ENCODE results near the gene SLCO3A1.

Gene SLCO3A1

DNA sequence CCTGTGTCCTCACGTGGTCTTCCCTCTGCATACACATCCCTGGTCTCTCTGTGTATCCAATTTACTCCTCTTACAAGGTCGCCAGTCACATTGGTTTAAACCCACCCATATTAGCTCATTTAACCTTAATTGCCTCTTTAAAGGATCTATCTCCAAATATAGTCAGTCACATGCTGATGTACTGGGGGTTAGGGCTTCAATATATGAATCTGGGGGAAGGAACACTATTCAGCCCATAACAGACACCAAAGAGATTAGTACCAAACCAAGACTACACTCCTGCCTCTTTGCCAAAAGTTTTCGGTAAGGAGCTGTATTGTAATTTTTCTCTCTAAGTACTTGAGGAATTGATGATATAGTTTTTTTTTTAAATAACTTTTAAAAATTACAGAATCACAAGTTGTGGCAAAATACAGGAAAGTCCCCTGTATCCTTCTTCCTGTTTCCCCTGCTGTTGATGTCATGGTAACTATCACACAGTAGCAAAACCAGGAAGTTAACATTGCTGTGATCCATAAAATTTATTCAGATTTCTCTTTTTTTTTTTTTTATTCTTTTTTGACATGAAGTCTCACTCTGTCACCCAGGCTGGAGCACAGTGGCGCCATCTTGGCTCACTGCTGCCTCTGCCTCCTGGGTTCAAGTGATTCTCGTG, 67.8 kb downstream of the SLCO3A1 start:
- H3K9me3 ChIP-seq (ENCODE audit: control insufficient read depth in 1 of 2, low read length in 2 of 2): no peaks in the 10 kb centered on the region
- H3K9ac ChIP-seq (ENCODE audit: low read depth in 1 of 2, low read length in 2 of 2): no peak overlapping the region
- peaks cover 3 to 7% of the 10 kb centered on the region in 2 donors for H3K4me1 ChIP-seq (ENCODE audit: control insufficient read depth in 1 of 2, insufficient read depth in 2 of 2, low read length in 2 of 2)
- H3K27ac ChIP-seq (ENCODE audit: low read depth, low read length): no peak overlapping the region
- no peak overlapping the region for H3K4me3 ChIP-seq (ENCODE audit: low read depth in 1 of 2, low read length in 2 of 2)
- no peaks in the 10 kb centered on the region for H3K27me3 ChIP-seq (ENCODE audit: control insufficient read depth in 1 of 2, insufficient read depth in 2 of 2, low read length in 2 of 2)
- H3K36me3 ChIP-seq (ENCODE audit: control insufficient read depth in 1 of 2, insufficient read depth in 2 of 2, low read length in 2 of 2): no peaks in the 10 kb centered on the region

DNA sequence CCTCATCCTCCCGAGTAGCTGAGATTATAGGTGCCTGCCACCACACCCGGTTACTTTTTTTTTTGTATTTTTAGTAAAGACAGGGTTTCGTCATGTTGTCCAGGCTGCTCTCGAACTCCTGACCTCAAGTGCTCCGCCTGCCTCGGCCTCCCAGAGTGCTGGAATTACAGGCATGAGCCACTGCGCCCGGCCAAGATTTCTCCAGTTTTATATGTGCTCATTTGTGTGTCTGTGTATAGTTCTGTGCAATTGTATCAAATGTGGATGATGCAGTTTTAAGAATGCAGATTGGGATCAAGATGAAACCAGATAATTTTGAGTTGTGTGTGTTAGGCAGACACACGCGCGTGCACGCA, 68.3 kb downstream of the SLCO3A1 start:
- Histone ChIP-seq H3K27me3 (ENCODE audit: control insufficient read depth in 1 of 2, insufficient read depth in 2 of 2, low read length in 2 of 2) (no peaks in the 10 kb centered on the region), H3K4me3 (ENCODE audit: low read depth in 1 of 2, low read length in 2 of 2) (no peak overlapping the region), H3K9ac (ENCODE audit: low read depth in 1 of 2, low read length in 2 of 2) (no peak overlapping the region), H3K36me3 (ENCODE audit: control insufficient read depth in 1 of 2, insufficient read depth in 2 of 2, low read length in 2 of 2) (no peaks in the 10 kb centered on the region), H3K4me1 (ENCODE audit: control insufficient read depth in 1 of 2, insufficient read depth in 2 of 2, low read length in 2 of 2) (peaks cover 3 to 7% of the 10 kb centered on the region in 2 donors), H3K27ac (ENCODE audit: low read depth, low read length) (no peak overlapping the region), H3K9me3 (ENCODE audit: control insufficient read depth in 1 of 2, low read length in 2 of 2) (no peaks in the 10 kb centered on the region)

DNA sequence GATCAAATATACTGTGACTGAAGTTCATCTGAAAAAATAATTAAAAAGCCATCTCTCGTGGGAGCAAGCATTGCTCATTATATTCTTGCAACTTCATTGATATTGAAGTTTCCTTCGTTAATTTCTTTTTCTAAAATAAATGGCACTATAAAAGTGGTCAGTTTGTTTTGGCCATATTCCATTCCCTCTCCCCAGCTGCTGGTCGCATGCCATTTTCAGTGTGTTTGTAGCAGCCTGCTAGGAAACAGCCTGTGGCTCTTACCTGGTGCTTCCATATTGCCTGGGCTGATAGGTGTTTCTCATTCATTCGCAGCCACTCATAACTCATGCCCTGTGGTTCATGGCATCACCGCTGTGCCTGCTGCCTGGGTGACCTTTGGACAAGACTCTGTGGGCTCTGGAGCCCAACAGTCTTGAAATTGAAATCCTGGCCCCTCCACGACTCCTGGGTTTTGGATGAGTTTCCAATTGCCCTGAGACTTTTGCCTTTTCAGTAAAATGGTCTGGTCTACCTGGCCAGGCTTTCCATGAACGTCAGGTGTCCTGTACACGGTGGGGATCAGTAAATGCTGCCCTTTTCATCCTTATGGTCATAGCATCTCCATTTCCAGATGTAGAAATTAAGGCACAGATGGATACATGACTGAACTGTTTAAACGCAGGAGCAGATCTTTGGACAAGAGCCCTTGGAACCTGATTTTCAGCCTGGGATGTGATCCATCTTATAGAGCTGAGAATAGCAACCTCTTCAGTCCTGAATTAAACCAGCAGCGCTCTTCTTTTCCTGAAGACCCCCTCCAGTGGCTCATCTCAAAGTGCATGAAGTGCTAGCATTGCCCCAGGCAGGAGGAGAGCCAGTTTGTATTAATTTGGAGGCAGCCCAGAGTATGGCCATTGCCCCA, 69.4 kb downstream of the SLCO3A1 start:
- Histone ChIP-seq H3K27ac (ENCODE audit: low read depth, low read length) (no peak overlapping the region), H3K4me1 (ENCODE audit: control insufficient read depth in 1 of 2, insufficient read depth in 2 of 2, low read length in 2 of 2) (peaks cover 3 to 7% of the 10 kb centered on the region in 2 donors), H3K4me3 (ENCODE audit: low read depth in 1 of 2, low read length in 2 of 2) (no peak overlapping the region), H3K9ac (ENCODE audit: low read depth in 1 of 2, low read length in 2 of 2) (no peak overlapping the region), H3K9me3 (ENCODE audit: control insufficient read depth in 1 of 2, low read length in 2 of 2) (no peaks in the 10 kb centered on the region), H3K36me3 (ENCODE audit: control insufficient read depth in 1 of 2, insufficient read depth in 2 of 2, low read length in 2 of 2) (no peaks in the 10 kb centered on the region), H3K27me3 (ENCODE audit: control insufficient read depth in 1 of 2, insufficient read depth in 2 of 2, low read length in 2 of 2) (no peaks in the 10 kb centered on the region)

DNA sequence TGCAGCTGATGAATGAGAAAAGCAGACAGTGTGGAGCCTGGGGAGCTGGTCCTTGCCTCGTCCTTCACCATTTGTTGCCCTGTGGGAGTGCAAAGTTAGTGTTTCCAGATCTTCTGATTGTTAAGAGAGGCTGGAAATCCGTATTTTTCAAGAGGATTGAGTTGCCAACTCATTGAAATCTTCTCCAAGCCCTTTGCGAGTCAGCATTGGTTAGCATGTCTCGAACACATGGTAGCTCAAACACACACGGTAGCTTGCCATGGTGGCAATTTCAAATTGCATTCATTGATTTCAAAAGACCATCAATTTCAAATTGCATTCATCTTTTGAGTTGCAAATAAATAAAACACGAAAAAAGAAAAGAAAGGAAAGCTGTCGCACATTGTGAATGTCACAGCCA, 70.7 kb downstream of the SLCO3A1 start:
- no peaks in the 10 kb centered on the region for H3K27me3 ChIP-seq (ENCODE audit: control insufficient read depth in 1 of 2, insufficient read depth in 2 of 2, low read length in 2 of 2)
- peaks cover 3 to 12% of the 10 kb centered on the region in 2 donors for H3K4me1 ChIP-seq (ENCODE audit: control insufficient read depth in 1 of 2, insufficient read depth in 2 of 2, low read length in 2 of 2)
- H3K9ac ChIP-seq (ENCODE audit: low read depth in 1 of 2, low read length in 2 of 2): no peak overlapping the region
- no peaks in the 10 kb centered on the region for H3K36me3 ChIP-seq (ENCODE audit: control insufficient read depth in 1 of 2, insufficient read depth in 2 of 2, low read length in 2 of 2)
- H3K27ac ChIP-seq (ENCODE audit: low read depth, low read length): no peak overlapping the region
- no peak overlapping the region for H3K4me3 ChIP-seq (ENCODE audit: low read depth in 1 of 2, low read length in 2 of 2)
- no peaks in the 10 kb centered on the region for H3K9me3 ChIP-seq (ENCODE audit: control insufficient read depth in 1 of 2, low read length in 2 of 2)

DNA sequence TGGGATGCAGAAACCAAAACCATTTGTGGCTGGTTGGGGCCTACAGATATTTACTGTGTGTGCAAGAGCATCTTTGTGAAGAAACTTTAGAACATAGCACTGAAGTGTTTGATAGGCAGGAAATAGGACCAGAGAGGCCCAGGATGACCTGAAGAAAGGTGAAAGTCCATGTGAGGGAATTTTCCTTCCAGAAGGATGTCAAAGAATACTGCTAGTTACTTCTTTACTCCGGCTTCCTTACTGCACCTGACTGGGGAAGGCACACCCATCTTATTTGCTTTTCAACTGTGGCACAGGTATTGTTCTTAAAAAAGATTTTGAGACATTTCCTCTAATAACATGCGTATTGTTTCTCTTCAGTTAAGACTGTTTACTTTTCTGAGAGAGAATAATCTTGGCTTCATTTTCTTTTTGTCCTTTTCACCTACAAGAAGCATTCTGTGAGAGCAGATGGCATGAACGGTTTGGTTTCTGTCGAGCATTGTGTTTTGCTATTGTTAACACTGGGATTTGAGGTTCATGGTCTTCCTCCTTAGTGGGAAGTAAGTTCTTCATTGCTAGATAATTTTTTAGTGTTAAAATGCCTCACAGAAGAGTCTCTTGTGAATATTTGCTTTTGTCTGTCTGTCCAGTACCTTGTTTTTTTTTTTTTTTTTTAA, 71.5 kb downstream of the SLCO3A1 start:
- peaks cover 3 to 12% of the 10 kb centered on the region in 2 donors for H3K4me1 ChIP-seq (ENCODE audit: control insufficient read depth in 1 of 2, insufficient read depth in 2 of 2, low read length in 2 of 2)
- no peak overlapping the region for H3K27ac ChIP-seq (ENCODE audit: low read depth, low read length)
- no peak overlapping the region for H3K4me3 ChIP-seq (ENCODE audit: low read depth in 1 of 2, low read length in 2 of 2)
- H3K36me3 ChIP-seq (ENCODE audit: control insufficient read depth in 1 of 2, insufficient read depth in 2 of 2, low read length in 2 of 2): no peaks in the 10 kb centered on the region
- H3K27me3 ChIP-seq (ENCODE audit: control insufficient read depth in 1 of 2, insufficient read depth in 2 of 2, low read length in 2 of 2): no peaks in the 10 kb centered on the region
- no peaks in the 10 kb centered on the region for H3K9me3 ChIP-seq (ENCODE audit: control insufficient read depth in 1 of 2, low read length in 2 of 2)
- H3K9ac ChIP-seq (ENCODE audit: low read depth in 1 of 2, low read length in 2 of 2): no peak overlapping the region

DNA sequence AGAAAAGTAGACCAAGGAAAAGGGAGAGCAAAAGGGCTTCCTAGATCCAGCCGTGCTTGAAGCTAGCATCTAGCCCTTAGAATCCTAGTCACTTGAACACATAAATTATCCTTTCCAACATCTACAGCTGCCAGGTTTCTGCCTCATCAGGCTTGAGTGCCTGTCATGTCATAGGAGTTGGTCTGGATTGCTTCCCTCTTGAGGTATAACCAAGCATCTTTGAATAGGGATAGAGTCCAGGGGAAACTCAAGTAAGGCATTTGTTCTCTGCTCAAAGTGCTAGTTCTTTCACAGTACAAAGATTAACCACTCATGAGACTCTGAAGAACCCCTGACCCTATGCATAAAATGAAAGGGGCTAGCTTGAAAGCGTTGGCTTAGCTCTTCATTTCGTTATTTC, 72.3 kb downstream of the SLCO3A1 start:
- no peaks in the 10 kb centered on the region for H3K9me3 ChIP-seq (ENCODE audit: control insufficient read depth in 1 of 2, low read length in 2 of 2)
- H3K9ac ChIP-seq (ENCODE audit: low read depth in 1 of 2, low read length in 2 of 2): no peak overlapping the region
- H3K36me3 ChIP-seq (ENCODE audit: control insufficient read depth in 1 of 2, insufficient read depth in 2 of 2, low read length in 2 of 2): no peaks in the 10 kb centered on the region
- no peak overlapping the region for H3K4me3 ChIP-seq (ENCODE audit: low read depth in 1 of 2, low read length in 2 of 2)
- H3K4me1 ChIP-seq (ENCODE audit: control insufficient read depth in 1 of 2, insufficient read depth in 2 of 2, low read length in 2 of 2): peaks cover 3 to 12% of the 10 kb centered on the region in 2 donors
- no peaks in the 10 kb centered on the region for H3K27me3 ChIP-seq (ENCODE audit: control insufficient read depth in 1 of 2, insufficient read depth in 2 of 2, low read length in 2 of 2)
- no peak overlapping the region for H3K27ac ChIP-seq (ENCODE audit: low read depth, low read length)

DNA sequence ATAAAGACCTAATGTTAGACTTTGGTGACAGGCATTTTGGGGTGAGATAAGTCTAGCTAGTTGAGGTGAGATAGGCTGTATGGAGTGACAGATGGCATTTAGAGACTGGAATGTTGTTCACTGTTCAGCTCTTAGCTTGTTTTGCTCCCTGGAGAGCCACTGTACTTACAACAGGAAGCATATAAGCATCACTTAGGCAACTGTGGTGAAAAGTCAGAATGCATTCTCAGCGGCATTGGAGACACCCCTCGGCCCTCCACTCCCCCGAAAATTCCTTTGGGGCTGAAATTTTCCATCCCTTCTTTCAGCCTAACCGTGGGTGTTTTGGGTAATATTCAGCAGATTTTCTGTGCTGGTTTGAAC, 73.4 kb downstream of the SLCO3A1 start:
- H3K27ac ChIP-seq (ENCODE audit: low read depth, low read length): no peak overlapping the region
- no peaks in the 10 kb centered on the region for H3K36me3 ChIP-seq (ENCODE audit: control insufficient read depth in 1 of 2, insufficient read depth in 2 of 2, low read length in 2 of 2)
- H3K4me1 ChIP-seq (ENCODE audit: control insufficient read depth in 1 of 2, insufficient read depth in 2 of 2, low read length in 2 of 2): peaks cover 0 to 11% of the 10 kb centered on the region in 2 donors
- H3K9me3 ChIP-seq (ENCODE audit: control insufficient read depth in 1 of 2, low read length in 2 of 2): no peaks in the 10 kb centered on the region
- H3K4me3 ChIP-seq (ENCODE audit: low read depth in 1 of 2, low read length in 2 of 2): no peak overlapping the region
- no peaks in the 10 kb centered on the region for H3K27me3 ChIP-seq (ENCODE audit: control insufficient read depth in 1 of 2, insufficient read depth in 2 of 2, low read length in 2 of 2)
- H3K9ac ChIP-seq (ENCODE audit: low read depth in 1 of 2, low read length in 2 of 2): no peak overlapping the region

DNA sequence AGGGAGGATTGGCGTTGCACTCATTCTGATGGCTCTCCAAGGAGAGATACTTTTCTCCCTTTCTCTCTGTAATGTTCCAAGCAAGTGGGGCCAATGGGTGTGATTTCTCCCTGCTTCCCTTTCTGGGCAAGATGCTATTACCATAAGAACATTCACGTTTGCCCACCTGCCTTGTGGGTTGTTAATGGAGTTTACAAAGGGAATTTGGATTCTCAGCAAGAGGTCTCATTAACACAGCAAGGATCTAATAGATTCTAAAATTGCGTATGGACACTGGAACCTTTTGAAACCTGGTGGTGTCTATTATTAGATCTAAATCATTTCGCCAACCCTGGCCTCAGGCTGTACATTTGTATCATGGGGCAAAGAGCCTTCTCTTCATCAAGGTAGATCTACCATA, 74.1 kb downstream of the SLCO3A1 start:
- peaks cover 0 to 5% of the 10 kb centered on the region in 2 donors for H3K4me1 ChIP-seq (ENCODE audit: control insufficient read depth in 1 of 2, insufficient read depth in 2 of 2, low read length in 2 of 2)
- H3K9ac ChIP-seq (ENCODE audit: low read depth in 1 of 2, low read length in 2 of 2): no peak overlapping the region
- H3K9me3 ChIP-seq (ENCODE audit: control insufficient read depth in 1 of 2, low read length in 2 of 2): no peaks in the 10 kb centered on the region
- H3K36me3 ChIP-seq (ENCODE audit: control insufficient read depth in 1 of 2, insufficient read depth in 2 of 2, low read length in 2 of 2): no peaks in the 10 kb centered on the region
- no peak overlapping the region for H3K27ac ChIP-seq (ENCODE audit: low read depth, low read length)
- H3K27me3 ChIP-seq (ENCODE audit: control insufficient read depth in 1 of 2, insufficient read depth in 2 of 2, low read length in 2 of 2): no peaks in the 10 kb centered on the region
- H3K4me3 ChIP-seq (ENCODE audit: low read depth in 1 of 2, low read length in 2 of 2): no peak overlapping the region

DNA sequence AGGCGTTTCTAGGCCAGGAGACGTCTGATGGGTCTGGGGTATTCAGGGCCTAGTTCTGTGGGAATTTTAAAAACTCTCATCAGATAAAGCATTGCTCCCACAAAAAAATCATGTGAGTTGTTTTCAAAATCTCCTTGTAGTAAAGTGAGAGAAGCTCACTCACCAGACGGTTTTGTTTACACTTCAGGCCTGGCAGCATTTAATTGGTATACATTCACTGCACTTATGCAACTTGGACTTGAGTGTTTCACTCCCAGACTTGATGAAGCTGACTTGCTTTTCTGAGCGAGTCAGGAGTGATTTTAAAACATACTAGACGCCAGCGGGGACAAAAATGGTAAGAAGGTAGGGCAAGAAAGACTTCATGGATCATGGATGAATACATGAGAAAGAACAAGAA, 75.2 kb downstream of the SLCO3A1 start:
- Histone ChIP-seq H3K4me3 (ENCODE audit: low read depth in 1 of 2, low read length in 2 of 2) (no peak overlapping the region), H3K9me3 (ENCODE audit: control insufficient read depth in 1 of 2, low read length in 2 of 2) (peaks cover 0 to 2% of the 10 kb centered on the region in 2 donors), H3K9ac (ENCODE audit: low read depth in 1 of 2, low read length in 2 of 2) (no peak overlapping the region), H3K27me3 (ENCODE audit: control insufficient read depth in 1 of 2, insufficient read depth in 2 of 2, low read length in 2 of 2) (no peaks in the 10 kb centered on the region), H3K36me3 (ENCODE audit: control insufficient read depth in 1 of 2, insufficient read depth in 2 of 2, low read length in 2 of 2) (no peaks in the 10 kb centered on the region), H3K27ac (ENCODE audit: low read depth, low read length) (no peak overlapping the region), H3K4me1 (ENCODE audit: control insufficient read depth in 1 of 2, insufficient read depth in 2 of 2, low read length in 2 of 2) (peaks cover 0 to 5% of the 10 kb centered on the region in 2 donors)

DNA sequence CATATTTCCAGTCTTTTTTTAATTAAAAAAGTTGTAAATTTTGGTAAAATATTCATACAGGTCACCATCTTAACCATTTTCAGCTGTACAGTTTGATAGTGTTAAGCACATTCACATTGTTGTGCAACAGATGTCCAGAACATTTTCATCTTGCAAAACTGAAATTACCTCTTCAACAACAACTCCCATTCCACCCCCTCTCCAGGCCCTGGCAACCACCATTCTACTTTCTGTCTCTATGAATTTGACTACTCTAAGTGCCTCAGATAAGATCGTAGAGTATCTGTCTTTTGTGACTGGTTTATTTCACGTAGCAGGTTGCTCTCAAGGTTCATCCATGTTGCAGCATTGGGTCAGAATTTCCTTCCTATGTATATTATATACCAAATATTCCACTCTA, 76.0 kb downstream of the SLCO3A1 start:
- peaks cover 0 to 5% of the 10 kb centered on the region in 2 donors for H3K4me1 ChIP-seq (ENCODE audit: control insufficient read depth in 1 of 2, insufficient read depth in 2 of 2, low read length in 2 of 2)
- H3K27ac ChIP-seq (ENCODE audit: low read depth, low read length): no peak overlapping the region

More for the DNA sequence above, 76.0 kb downstream of the SLCO3A1 start:
- Histone ChIP-seq H3K9me3 (ENCODE audit: control insufficient read depth in 1 of 2, low read length in 2 of 2) (peaks cover 4 to 7% of the 10 kb centered on the region in 2 donors), H3K27me3 (ENCODE audit: control insufficient read depth in 1 of 2, insufficient read depth in 2 of 2, low read length in 2 of 2) (no peaks in the 10 kb centered on the region), H3K36me3 (ENCODE audit: control insufficient read depth in 1 of 2, insufficient read depth in 2 of 2, low read length in 2 of 2) (no peaks in the 10 kb centered on the region), H3K4me3 (ENCODE audit: low read depth in 1 of 2, low read length in 2 of 2) (no peak overlapping the region), H3K9ac (ENCODE audit: low read depth in 1 of 2, low read length in 2 of 2) (no peak overlapping the region)
